ES-I3 (cell line): ENCODE data around the gene LBHD2.

Source experiments
- H3K36me3 ChIP-seq: 2 replicates; pipeline ENCODE4 v1.6.1; 2013; ENCODE audit warnings: mild to moderate bottlenecking, low read length, control low read depth, moderate library complexity; ENCODE audit not compliant: insufficient read depth
- H3K4me1 ChIP-seq: 2 replicates; pipeline ENCODE4 v1.6.1; 2013; ENCODE audit warnings: mild to moderate bottlenecking, control low read depth, low read length; ENCODE audit not compliant: insufficient read depth
- H3K9ac ChIP-seq: 2 replicates; pipeline ENCODE4 v1.6.1; 2013; ENCODE audit warnings: low read depth, mild to moderate bottlenecking, low read length, moderate library complexity
- H3K9me3 ChIP-seq: 2 replicates; pipeline ENCODE4 v1.6.1; 2013; ENCODE audit warnings: mild to moderate bottlenecking, low read length, moderate library complexity; ENCODE audit not compliant: control insufficient read depth, insufficient read depth

Gene LBHD2

DNA sequence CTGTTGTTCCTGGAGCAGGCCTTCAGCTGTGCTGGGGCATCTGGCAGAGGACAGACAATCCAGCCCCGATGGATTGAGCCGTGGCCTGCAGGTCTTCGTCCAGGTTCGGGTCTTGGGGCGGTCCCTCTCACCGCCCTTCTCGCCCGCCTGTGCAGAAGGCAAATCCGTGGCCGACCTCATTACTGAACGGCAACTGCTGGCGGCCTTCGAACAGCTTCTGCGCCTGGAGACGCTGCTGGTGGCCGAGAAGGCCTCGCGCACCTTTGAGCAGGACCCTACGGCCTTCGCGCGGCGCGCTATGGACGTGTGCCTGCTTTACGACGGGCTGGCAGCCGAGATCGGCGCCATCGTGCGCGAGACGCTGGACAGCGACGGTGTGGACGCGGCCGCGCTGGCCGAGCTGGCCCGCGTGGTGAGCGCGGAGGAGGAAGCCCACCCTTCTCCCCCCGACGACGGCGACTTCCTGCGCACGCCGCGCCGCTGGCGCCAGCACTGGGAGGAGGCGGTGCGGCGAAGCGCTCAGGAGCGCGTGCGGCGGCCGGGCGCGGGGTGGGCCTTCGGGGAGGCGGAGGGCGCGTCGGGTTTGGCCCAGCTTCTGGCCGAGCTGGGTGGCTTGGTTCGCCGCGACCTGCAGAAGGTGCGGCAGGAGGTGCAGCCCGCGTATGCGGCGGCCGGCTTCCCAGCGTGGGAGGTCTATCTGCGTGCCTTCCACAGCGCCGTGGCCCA lies 18.1 kb downstream of the LBHD2 start:
- no peaks in the 10 kb centered on the region for H3K36me3 ChIP-seq
- H3K9ac ChIP-seq: no peak overlapping the region
- peaks cover 20% of the 10 kb centered on the region; the same call in 1 of the 2 replicates for H3K4me1 ChIP-seq
- H3K9me3 ChIP-seq: no peaks in the 10 kb centered on the region

DNA sequence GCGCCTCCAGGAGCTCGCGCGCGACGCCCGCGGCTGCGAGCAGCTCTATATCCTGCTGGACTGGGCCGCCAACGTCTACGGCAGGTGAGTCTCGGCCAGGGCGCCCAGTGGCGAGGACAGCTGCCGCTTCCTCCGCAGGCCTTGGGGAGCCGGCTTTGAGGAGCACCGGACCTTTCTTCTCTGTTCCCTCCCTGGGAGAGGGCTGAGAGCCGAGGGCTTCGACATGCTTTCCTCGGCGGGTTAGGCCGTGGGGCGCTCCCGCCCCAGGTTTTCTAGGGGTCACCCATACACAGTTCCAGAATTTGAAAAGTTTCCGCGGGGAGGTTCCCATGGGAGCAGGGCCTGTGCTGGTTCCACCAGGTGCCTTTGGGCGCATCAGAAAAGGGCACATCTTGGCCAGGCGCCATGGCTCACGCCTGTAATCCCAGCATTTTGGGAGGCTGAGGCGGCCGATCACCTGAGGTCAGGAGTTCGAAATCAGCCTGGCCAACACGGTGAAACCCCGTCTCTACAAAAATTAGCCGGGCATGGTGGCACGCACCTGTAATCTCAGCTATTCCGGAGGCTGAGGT lies 18.8 kb downstream of the LBHD2 start:
- no peaks in the 10 kb centered on the region for H3K36me3 ChIP-seq
- H3K9ac ChIP-seq: no peak overlapping the region
- H3K4me1 ChIP-seq: peaks cover 20% of the 10 kb centered on the region; the same call in 1 of the 2 replicates
- H3K9me3 ChIP-seq: no peaks in the 10 kb centered on the region

GRCh38 chr14:103103461-103104388 lies 19.7 kb downstream of the LBHD2 start:
- peaks cover 26% of the 10 kb centered on the region; the same call in 1 of the 2 replicates for H3K4me1 ChIP-seq
- no peaks in the 10 kb centered on the region for H3K36me3 ChIP-seq
- H3K9ac ChIP-seq: peak overlapping the region; percentile 42; the same call in 1 of the 2 replicates

GRCh38 chr14:103104389-103104653 lies 20.3 kb downstream of the LBHD2 start:
- Histone ChIP-seq H3K36me3 (no peaks in the 10 kb centered on the region), H3K9me3 (no peaks in the 10 kb centered on the region), H3K9ac (peak overlapping the region; percentile 22; the same call in 1 of the 2 replicates), H3K4me1 (peaks cover 21% of the 10 kb centered on the region; the same call in 1 of the 2 replicates)

More at GRCh38 chr14:103103461-103104388, 19.7 kb downstream of the LBHD2 start:
- no peaks in the 10 kb centered on the region for H3K9me3 ChIP-seq

GRCh38 chr14:103104654-103105452 lies 20.8 kb downstream of the LBHD2 start:
- peaks cover 16% of the 10 kb centered on the region; the same call in 1 of the 2 replicates for H3K4me1 ChIP-seq

DNA sequence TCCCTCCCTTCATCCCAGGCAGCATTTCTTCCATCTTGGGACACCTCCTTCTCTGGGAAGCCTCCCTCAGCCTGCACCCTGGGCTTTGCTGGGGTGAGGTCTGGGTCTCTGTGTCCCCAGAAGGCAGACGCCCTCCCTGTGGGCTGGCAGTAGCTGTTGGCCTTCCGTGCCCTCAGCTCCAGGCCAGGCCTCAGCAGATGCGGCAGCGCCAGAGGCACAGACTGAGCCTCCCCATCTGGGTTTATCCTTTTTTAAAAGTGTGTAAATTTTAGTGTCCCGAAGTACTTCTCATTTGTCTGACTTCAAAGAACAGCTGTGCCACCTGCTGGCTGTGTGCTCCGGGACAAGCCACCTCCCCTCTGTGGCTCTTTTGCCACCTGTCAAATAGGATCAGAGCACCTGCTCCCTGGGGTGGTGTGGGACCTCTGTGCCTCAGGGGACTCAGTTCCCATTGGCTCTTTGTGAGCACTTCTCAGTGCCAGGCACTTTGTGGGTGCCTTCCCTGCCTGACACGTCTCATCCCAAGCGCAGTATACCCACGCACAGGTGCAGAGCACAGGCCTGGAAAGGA lies 21.7 kb downstream of the LBHD2 start:
- no peaks in the 10 kb centered on the region for H3K9me3 ChIP-seq
- no peaks in the 10 kb centered on the region for H3K36me3 ChIP-seq
- no peak overlapping the region for H3K9ac ChIP-seq
- peaks cover 21% of the 10 kb centered on the region; the same call in 1 of the 2 replicates for H3K4me1 ChIP-seq

More at GRCh38 chr14:103104654-103105452, 20.8 kb downstream of the LBHD2 start:
- peak overlapping the region; percentile 22; the same call in 1 of the 2 replicates for H3K9ac ChIP-seq
- H3K36me3 ChIP-seq: no peaks in the 10 kb centered on the region
- H3K9me3 ChIP-seq: no peaks in the 10 kb centered on the region

DNA sequence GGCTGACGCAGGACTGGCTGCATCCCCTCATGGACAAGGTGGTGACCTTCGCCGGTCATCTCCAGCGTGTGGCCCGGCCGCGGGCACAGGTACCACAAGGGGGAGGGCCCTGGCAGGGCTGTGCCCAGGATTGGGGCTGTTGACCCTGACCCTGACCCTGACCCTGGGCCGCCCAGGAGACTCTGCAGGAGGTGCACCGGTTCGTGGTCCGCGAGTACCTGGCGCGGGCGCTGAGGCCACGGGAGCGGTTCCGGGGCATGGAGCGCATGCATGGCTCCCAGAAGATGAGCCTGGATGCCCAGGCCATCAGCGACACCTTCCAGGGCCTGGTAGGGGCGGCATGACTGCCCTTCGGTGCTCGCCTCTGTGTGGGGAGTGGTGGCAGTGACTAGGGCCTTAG lies 23.4 kb downstream of the LBHD2 start:
- Histone ChIP-seq H3K36me3 (no peaks in the 10 kb centered on the region), H3K9me3 (no peaks in the 10 kb centered on the region), H3K9ac (no peak overlapping the region), H3K4me1 (peaks cover 37% of the 10 kb centered on the region; the same call in 1 of the 2 replicates)

DNA sequence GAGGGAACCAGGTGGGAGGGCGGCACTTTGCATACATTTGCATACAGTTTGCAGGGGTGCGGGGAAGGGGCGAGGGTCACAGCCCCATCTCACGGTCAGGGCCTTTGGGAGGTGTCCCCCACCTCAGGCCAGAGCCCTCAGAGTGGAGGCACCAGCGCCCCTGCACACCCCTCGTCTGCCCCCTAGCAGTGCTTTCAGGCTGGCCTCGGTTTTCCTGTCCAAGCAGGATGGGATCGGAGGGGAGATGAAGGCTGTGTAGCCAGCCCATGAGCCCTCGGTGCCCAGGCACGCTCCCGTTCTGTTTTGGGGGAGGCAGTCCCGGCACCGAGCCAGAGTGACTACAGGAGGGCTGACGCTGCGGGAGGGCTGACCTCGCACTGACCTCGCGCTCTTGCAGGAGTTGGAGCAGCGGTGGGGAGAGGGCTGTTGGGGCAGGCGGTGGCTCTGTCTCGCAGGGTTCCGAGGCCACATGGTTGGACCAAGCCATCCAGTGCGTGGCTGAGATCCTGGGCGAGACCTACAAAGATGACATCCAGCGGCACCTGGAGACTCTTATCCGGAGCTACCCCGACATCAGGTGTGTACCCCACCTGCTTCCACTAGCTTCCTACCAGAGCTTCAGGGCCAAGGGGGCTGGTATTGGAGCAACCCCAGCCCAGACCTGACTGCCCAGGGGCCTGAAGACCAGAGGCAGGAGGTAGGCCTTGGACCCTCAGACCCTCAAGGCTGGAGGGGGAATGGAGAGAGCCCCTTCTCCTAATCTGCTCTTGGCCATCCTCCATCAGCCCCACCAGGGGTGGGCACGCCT lies 24.1 kb downstream of the LBHD2 start:
- no peaks in the 10 kb centered on the region for H3K9me3 ChIP-seq
- peaks cover 37% of the 10 kb centered on the region; the same call in 1 of the 2 replicates for H3K4me1 ChIP-seq
- H3K36me3 ChIP-seq: no peaks in the 10 kb centered on the region
- 0 out of 2 replicates have a peak overlapping the region, but pooled peaks have one; percentile 6 for H3K9ac ChIP-seq

DNA sequence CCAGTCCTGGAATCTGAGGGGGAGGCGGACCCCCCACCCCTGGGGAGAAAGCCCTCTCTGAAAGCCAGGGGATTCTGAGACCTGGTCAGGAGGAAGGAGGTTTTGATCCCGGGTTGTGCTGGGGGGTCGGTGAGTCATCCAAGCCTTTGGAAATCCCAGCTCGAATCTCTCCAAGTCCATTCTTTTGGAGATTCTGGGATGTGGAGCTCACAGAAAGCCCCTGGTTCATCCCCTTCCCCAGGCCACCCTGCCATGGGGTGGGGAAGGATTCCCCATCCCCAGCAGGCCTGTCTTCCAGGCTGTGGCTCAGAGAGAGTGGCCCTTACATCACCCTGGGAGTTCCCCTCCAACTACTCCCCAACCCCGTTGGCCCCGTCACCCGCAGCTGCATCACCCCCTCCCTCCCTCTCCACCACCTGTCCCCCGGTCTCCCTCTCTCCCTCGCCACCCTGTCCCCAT lies 24.8 kb downstream of the LBHD2 start:
- no peaks in the 10 kb centered on the region for H3K9me3 ChIP-seq
- H3K36me3 ChIP-seq: no peaks in the 10 kb centered on the region
- peaks cover 37% of the 10 kb centered on the region; the same call in 1 of the 2 replicates for H3K4me1 ChIP-seq
- H3K9ac ChIP-seq: 0 out of 2 replicates have a peak overlapping the region, but pooled peaks have one; percentile 6

GRCh38 chr14:103109535-103110441 lies 25.8 kb downstream of the LBHD2 start:
- Histone ChIP-seq H3K36me3 (no peaks in the 10 kb centered on the region), H3K9me3 (no peaks in the 10 kb centered on the region), H3K4me1 (peaks cover 37% of the 10 kb centered on the region; the same call in 1 of the 2 replicates), H3K9ac (peak overlapping the region; percentile 42)

- Histone ChIP-seq H3K36me3 (no peaks in the 10 kb centered on the region), H3K9ac (peak overlapping the region; percentile 42; the same call in 1 of the 2 replicates), H3K9me3 (no peaks in the 10 kb centered on the region), H3K4me1 (peaks cover 31% of the 10 kb centered on the region; the same call in 1 of the 2 replicates)
These were observed 26.7 kb downstream of the LBHD2 start for GRCh38 chr14:103110681-103111231.
